Activated CD8-positive, alpha-beta memory T cell treated with anti-CD3 and anti-CD28 coated beads, Interleukin-2, amount 50 U/mL, for 1 hour (primary cell): ENCODE measurements around the gene KRTAP5-4.
"Not testable (repeated sequence)": the region's sequence is repeated elsewhere in the genome, so short reads cannot be mapped to it uniquely, and the experiment has no call there.

Source experiments
- DNase-seq: peaks from one replicate; pipeline ENCODE4 v3.0.0-alpha.2; 2020; ENCODE audit errors: extremely low read depth

The KRTAP5-4 gene

DNA sequence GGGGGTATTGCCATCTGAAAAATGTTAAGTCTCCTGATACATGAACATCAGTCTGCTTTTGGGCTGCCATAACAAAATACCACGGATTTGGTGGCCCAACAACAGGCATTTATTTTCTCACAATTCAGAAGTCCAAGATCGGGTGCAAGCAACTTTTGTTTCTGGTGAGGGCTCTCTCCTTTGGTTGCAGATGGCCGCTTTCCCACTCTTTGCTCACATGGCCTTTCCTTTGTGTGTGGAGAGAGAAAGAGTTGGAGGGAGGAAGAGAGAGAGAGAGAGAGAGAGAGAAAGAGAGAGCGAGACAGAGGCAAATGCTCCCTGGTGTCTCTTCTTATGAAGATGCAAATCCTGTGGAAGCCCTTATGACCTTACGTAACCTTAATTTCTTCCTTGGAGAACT lies 21.3 kb downstream of the KRTAP5-4 start:
- DNase-seq = no peak

DNA sequence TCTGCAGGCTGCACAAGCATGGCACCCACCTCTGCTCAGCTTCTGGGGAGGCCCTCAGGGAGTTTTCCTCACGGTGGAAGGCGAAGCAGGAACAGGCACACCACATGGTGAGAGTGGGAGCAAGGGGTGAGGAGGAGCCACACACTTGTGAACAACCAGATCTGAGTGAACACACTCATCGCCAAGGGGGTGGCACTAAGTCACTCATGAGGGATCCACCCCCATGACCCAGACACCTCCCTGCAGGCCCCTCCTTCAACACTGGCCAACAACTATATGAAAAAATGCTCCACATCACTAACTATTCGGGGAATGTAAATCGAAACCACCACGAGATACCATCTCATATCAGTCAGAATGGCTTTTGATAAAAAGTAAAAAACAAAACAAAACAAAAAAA lies 23.1 kb downstream of the KRTAP5-4 start:
- DNase-seq = no peak

DNA sequence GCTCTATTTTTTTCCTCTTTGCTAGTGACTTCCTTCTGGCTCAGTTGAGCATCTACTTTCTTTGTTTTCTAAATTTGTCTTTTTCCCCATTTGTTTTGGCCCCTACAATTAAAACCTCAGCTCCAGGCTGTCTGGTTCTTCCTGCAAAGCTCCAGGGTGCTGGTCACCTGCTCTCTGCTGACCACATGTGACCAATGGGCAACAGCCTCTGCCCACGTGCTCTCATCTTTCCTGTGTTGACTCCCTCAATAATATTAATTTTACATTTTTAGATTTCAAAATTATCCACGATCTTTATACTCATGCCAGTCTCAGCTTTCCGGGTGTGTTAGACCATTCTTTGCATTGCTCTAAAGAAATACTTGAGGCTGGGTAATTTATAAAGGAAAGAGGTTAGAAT lies 23.5 kb downstream of the KRTAP5-4 start:
- not testable (repeated sequence) for DNase-seq

DNA sequence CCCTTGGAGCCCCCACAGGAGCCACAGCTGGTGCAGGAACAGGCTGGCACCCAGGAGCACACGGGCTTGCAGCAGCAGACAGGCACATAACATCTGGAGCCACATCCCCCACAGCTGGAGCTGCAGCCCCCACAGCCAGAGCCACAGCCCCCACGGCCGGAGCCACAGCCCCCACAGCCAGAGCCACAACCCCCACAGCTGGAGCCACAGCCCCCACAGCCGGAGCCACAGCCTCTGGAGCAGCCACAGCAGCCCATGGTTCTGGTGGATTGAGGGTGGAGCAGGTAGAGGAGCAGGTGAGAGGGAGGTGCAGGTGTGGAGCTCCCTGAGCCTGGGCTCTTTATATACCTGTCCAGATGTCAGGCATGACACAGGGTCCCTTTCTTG lies 24.0 kb downstream of the KRTAP5-4 start, which contains the start of gene KRTAP5-2:
Gene KRTAP5-2, minus strand, starts transcription at position 301 of the 387 bp plus-strand sequence. Its CDS starts 44 bp downstream, at position 257.
- DNase-seq = no peak

DNA sequence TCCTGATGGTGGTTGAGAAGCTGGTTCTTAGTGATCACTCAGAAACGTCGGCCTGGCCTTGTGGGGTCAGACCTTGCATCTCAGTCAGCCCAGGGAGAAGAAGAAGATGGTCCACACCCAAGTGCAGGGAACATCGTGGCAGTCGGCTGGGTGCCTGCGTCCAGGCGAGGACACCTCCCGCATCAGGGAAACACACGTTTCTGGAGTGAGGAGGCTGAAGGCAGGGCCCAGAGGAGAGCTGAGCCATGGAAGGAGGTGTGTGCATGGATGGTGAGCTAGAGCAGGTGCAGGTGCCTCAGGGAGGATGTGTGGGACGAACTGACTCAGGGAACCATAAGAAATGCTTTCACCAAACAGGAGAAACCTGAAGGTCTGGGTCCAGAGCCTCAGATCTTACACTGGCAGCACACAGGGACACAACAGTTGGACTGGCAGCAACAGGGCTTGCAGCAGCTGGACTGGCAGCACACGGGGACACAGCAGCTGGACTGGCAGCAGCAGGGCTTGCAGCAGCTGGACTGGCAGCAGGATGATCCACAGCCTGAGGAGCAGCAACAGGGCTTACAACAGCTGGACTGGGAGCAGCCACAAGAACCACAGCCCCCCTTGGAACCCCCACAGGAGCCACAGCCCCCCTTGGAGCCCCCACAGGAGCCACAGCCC lies 24.5 kb downstream of the KRTAP5-4 start:
- DNase-seq = no peak

DNA sequence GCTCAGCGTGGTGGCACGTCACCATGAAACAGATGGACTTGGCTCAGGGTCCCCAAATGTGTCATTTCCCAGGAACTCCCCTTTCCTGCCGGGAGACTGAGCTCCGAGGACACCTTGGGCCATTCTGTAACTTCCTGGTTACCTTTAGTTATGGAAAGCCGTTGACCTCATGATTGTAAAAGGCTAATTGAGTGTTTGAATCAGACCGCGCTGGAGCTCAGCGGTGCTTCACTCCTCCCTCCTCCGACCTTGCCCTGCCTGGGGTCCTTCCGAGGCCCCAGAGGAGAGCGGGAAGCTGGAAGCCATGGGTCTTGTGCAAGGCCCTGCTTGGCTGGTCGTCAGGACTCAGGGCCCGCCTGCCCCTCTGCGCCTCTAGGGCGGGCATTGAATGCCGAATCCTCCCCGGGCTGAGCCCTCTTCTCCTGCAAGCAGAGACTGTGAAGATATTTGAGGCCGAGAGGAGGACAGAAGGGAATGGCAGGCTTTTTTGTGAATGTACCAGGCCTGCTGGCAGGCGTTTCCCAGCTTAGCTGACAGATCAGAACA lies 25.3 kb downstream of the KRTAP5-4 start:
- not testable (repeated sequence) for DNase-seq

DNA sequence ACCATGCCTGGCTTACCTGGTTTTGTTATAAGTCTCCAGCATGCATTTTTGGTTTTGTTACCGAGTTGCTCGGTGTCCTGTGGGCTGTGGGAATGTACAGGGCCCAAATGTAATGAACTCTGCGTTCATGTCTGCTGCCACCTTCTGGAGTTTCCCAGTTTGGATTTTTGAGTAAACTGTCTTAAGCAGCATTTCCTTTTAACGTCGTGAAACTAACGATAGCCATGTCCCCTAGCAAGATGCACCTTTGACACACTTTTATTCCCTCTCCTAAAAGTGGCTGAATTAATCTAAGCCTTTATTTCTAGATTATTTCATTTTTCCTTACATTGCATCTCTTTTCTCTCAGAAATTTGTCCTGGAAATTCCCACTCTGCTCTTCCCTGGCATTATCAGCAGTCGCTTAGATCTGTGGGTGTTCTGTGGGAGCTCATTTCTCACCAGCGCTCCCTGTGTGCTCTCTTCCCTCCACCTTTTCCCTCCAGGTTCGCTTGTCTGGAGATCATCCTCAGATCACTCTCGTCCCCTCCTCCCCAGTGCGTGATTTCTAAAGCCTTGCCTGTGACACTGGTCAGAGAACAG lies 25.9 kb downstream of the KRTAP5-4 start:
- not testable (repeated sequence) for DNase-seq

DNA sequence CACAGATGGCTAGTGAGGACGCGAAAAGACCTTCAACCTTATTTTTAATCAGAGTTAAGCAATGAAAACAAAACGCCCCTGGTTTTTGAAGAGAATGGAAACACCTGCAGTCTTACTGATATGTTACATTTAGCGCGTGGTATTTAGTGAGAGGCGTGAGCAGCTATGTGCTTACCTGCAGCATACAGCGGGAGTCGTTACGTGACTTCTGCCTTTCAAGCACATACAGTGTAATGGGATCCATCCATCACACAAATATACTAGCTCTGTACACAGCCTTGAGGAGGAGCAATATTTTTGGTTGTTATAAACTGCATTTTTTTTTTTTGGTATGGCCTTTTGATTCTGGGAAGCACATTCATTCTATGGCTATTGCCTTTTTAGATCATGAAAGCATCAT lies 29.3 kb downstream of the KRTAP5-4 start:
- DNase-seq = no peak

DNA sequence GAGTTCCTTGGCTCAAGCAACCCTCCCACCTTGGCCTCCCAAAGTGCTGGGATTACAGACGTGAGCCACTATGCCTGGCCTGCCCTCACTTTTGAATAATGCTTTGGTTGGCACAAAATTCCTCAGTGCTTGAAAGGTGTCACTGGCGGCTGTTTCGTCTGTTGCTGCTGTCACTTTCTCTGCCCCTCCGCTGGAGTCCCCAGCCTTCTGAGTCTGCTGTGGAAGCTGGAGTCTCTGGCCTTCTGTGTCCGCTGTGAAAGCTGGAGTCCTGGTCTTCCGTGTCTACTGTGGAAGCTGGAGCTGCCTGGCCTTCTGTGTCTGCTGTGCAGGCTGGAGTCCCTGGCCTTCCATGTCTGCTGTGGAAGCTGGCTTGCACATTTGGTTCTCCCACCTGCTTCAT lies 31.9 kb downstream of the KRTAP5-4 start:
- DNase-seq = no peak

DNA sequence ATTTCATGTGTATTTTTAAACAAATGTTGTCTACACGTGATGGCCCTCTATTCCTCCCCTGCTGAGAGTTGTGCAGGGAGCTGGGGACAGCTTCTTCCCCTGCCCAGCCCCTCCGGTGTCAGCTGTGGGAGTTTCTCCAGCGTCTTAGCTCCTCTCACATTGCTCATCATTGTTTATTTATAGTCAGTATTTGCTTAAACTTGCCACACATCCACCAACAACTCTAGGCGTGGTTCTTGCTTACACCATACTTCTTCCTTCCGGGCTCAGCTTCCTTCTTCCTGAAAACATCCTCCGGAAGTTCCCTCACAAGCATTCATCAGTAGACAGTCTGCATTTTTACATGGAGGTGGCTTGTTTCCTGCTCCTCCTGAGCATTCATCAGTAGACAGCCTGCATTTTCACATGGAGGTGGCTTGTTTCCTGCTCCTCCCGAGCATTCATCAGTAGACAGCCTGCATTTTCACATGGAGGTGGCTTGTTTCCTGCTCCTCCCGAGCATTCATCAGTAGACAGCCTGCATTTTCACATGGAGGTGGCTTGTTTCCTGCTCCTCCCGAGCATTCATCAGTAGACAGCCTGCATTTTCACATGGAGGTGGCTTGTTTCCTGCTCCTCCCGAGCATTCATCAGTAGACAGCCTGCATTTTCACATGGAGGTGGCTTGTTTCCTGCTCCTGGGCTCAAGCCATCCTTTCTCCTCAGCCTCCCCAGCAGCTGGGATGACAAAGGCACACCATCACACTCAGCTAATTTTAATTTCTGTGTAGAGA lies 32.6 kb downstream of the KRTAP5-4 start:
- not testable (repeated sequence) for DNase-seq

DNA sequence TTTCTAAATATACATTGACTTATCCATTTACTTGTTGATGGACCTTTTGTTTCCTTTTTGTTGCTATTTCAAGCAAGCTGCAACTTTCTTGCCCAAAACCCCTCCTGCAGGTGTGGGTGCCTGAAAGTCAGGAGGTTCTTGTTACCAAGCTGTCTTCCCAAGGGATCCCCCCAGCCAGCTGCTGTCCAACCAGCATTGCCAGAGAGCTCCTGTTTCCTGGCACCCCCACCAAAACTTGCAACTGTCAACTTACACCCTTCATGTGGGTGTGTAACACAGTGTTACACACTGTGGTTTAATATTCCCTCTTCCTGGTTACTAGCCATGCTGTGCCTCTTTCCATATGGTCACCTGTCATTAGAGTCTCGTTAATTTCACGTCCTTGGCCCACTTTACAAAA lies 35.2 kb downstream of the KRTAP5-4 start:
- DNase-seq = no peak

DNA sequence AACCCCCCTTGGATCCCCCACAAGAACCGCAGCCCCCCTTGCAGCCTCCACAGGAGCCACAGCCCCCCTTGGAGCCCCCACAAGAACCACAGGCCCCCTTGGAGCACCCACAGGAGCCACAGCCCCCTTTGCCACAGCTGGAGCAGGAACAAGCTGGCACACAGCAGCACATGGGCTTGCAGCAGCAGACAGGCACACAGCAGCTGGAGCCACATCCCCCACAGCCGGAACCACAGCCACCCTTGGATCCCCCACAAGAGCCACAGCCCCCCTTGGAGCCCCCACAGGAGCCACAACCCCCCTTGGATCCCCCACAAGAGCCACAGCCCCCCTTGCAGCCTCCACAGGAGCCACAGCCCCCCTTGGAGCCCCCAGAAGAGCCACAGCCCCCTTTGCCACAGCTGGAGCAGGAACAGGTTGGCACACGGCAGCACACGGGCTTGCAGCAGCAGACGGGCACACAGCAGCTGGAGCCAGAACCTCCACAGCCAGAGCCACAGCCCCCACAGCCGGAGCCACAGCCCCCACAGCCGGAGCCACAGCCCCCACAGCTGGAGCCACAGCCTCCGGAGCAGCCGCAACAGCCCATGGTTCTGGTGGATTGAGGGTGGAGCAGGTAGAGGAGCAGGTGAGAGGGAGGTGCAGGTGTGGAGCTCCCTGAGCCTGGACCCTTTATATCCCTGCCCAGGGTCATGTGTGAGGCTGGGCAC lies 37.1 kb downstream of the KRTAP5-4 start, which contains the start of gene KRTAP5-1:
Gene KRTAP5-1, minus strand, starts transcription at position 623 of the 710 bp plus-strand sequence. Its CDS starts 34 bp downstream, at position 589.
- not testable (repeated sequence) for DNase-seq

DNA sequence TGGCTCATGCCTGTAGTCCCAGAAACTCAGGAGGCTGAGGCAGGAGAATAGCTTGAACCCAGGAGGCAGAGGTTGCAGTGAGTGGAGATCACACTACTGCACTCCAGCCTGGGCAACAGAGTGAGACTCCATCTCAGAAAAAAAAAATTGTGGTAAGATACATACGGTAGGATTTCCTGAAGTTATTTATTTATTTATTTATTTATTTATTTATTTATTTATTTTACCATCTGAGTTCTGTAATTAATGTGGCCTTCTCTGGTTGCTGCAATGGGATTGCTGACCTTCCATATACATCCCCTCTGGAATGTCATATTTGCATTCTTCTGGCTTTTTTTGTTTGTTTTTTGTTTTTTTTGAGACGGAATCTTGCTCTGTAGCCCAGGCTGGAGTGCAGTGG lies 39.0 kb downstream of the KRTAP5-4 start:
- DNase-seq = not testable (repeated sequence)

DNA sequence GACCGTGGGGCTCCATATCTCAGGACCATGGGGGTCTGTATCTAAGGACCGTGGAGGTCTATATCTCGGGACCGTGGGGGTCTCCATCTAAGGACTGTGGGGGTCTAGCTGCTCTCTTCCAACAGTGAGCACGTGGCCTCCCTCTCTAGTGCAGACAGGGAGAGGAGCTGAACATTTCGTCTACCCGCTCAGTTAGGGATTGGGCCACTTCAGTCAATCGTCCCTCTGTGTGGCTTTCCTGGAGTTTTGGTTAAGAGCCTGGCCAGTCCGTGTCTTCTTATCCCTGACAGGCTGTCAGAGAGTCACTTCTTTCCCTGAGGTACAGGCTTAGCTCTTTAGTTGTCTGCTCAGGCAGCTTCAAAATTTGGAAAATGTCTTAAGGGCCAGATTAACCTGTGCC lies 40.0 kb downstream of the KRTAP5-4 start:
- no peak for DNase-seq

DNA sequence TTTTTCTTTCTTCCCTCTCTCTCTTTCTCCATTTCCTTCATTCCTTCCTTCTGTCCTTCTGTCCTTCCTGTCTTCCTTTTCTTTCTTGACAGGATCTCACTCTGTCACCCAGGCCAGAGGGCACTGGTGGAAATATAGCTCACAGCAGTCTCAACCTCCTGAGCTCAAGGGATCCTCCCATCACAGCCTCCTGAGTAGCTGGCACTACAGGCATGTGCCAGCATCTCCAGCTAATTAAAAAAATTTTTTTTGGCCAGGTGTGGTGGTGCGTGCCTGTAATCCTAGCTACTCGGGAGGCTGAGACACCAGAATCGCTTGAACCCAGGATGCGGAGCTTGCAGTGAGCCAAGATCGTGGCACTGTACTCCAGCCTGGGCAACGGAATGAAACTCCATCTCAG lies 45.1 kb downstream of the KRTAP5-4 start:
- DNase-seq = no peak

DNA sequence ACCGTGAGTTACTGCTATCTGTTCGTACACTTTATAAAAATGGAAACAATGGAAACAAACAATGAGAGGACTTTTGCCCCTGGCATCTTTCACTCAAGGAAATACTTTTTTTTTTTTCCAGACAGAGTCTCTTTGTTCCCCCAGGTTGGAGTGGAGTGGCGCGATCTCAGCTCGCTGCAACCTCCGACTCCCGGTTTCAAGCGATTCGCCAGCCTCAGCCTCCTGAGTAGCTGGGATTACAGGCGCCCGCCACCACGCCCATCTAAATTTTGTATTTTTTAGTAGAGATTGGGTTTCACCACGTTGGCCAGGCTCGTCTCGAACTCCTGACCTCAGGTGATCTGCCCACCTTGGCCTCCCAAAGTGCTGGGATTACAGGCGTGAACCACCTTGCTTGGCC lies 46.2 kb downstream of the KRTAP5-4 start:
- not testable (repeated sequence) for DNase-seq

DNA sequence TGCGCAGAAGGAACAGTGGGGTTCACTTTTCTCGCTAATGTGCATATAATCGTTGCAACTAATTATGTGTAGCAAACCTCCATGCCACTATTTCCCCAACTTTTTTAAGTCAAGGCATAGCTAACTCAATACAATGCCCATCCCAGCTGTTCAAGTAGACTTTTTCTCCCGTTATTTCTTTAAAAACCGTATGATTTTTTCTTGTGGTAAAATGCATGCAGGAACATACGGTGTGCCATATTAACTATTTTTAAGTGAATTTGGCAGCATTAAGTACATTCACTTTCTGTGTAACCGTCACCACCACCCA lies 47.0 kb downstream of the KRTAP5-4 start:
- no peak for DNase-seq

DNA sequence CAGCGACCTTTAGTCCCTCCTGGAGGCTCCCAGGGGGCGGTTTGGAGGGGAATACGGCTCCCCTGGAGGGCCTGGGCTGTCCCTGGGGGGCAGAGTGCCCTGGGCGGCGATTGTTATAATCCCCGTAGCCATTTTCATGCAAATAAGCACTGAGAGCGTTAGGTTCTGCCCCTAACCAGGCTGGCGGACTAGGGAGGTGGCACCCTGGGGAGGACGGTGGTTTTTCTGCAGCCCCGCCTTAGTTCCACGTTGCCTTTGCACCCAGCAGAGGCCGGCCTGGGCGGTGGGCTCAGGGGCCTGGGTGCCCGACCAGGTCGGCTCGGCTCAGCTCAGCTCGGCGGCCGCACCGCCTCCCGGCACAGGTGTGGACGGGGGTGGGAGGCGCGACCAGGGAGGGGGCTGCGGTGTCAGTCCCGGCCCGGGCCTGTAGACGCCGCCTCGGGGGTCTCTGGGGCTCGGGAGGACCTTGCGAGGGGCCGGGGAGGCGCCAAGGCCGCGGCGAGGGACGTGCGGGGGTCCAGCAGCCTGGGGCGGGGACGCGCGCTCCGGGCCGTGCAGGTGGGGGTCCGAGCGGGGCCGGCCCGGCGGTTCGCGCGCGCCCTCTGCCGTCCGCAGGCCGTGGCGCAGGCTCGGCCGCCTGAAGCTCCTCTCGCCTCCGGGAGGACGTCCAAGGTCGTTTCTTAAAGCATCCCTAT lies 47.6 kb downstream of the KRTAP5-4 start:
- DNase-seq = no peak

DNA sequence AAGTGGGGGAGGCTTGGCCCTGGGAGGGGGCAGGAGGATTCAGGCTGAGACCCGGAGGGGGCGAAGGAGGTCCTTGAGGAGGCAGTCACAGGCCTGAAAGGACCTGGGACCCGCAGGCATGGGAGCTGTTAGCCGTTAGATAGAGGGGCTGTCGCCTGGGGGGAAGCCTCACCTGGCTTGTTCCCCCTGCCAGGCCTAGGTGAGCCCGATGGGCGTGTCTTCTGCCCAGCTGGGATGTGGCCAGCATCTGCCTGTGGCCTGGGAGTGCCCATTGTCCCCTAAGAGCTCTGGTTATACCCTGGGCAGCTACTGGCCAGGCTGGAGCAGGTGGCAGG lies 48.1 kb downstream of the KRTAP5-4 start:
- no peak for DNase-seq

DNA sequence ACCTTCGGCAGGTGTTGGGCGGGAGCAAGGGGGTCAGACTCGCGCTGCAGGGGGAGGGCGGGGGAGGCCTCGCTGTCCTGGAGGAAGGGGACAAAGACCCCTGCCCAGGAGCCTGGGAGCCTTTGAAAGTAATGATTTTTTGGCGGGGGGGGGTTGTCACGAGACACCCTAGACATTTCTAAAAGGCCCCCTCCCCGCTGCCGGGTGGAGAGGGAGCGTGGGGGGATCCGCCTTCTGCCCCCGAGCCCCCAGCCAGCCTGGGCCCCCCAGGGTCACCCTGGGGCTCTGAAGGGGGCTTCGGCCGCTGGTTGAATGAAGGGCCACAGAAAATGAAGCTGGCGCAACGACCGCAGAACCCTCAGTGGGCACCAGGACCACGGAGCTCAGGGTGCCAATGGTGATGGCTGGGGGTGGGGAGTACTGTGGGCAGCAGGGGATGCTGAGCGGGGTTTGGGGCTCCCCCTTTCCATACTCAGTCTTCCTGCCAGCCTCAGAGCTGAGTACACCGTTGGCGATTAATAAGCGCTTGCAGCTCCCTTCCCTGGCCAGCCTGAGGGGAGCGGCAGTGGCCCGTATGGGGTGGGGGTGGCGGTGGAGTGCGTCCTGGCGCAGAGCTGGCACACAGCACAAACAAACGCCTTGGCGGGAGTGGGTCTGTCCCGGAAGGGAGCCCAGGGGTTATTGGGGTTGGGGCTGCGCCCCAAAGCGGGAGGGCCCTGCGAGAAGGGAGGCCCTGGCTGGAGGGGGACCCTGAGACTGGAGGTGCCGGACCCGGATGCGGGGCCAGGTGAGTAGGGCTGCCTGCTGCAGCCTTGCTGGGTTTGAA lies 48.6 kb downstream of the KRTAP5-4 start:
- DNase-seq = no peak
